Amniotic epithelial cell (primary cell): ENCODE data around the gene ZNF160.
"Not testable (repeated sequence)": the region's sequence is repeated elsewhere in the genome, so short reads cannot be mapped to it uniquely, and the experiment has no call there.

Experiments
- DNase-seq: peaks from one replicate; pipeline ENCODE4 v3.0.0-alpha.2; 2010; ENCODE audit warnings: low read depth

ZNF160 gene

DNA sequence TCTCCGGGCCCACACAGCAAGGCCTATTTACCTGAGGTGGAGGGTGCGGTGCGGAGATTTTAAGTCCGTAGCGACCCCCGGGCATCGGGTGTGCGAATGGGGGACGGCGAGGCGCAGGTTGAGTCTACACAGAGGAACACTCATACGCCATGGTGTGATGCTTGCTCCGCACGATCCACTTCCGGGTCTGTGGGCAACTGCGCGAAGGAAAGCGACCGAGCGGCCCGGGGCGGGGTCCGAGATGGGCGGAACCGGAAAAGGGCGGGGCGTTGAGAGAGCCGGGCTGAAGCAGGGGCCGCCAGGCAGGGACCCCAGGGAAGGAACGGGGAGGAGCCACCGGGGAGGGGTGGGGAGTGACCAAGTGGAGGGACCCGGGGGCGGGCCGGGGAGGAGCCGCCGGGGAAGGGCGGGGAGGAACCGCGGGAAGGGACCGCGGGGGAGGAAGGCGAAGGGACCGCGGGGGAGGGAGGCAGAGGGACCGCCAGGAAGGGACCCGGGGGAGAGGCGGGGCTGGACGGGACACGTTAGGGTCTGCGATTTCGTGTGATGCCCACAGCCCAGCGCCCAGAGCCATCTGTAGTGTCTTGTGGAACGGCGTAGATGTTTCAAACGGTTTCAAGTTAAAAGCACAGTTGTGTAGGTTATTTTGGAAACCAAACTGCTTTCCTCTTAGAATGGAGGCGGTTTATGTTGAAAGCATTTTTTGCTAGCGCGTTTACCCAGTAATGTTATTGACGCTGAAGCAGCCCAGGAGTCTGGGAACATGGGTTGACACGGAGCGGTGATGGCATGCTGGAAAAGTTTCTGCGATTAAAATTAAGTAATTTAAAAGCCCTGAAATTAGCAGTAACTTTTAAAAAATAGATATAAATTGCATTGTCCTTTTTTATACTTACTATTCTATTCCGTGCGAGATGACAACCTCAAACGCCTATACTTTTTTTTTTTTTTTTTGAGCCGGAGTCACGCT, at the start of gene ZNF160:
TSS of gene ZNF160 (minus strand) at position 189 of the 970 bp plus-strand sequence. CDS start 17,146 bp downstream, outside the sequence.
- peak; percentile 92 for DNase-seq

DNA sequence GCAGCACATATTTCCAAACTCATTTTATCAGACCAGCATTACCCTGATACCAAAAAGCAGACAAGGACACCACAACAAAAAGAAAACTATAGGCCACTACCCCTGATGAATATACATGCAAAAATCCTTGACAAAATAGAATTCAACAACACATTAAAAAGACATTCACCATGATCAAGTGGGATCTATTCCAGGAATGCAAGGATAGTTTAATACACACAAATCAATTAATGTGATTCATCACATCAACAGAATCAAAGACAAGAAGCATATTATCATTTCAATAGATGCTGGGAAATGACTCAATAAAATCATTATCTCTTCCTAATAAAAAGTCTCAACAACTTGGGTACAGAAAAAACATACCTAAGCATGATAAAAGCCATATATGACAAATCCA, 44.4 kb upstream of the ZNF160 start:
- peak; percentile 6 for DNase-seq

DNA sequence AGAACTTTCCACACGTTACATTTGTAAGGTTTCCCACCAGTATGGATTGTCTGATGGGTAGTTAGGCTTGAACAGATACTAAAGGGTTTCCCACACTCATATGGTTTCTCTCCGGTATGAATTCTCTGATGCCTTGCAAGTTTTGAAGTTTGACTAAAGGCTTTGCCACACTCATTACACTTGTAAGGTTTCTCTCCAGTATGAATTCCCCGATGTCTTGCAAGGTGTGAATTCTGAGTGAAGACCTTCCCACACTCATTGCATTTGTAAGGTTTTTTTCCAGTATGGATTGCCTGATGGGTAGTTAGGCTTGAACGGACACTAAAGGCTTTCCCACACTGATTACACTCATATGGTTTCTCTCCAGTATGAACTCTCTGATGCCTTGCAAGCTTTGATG, 37.1 kb upstream of the ZNF160 start:
- DNase-seq = no peak

DNA sequence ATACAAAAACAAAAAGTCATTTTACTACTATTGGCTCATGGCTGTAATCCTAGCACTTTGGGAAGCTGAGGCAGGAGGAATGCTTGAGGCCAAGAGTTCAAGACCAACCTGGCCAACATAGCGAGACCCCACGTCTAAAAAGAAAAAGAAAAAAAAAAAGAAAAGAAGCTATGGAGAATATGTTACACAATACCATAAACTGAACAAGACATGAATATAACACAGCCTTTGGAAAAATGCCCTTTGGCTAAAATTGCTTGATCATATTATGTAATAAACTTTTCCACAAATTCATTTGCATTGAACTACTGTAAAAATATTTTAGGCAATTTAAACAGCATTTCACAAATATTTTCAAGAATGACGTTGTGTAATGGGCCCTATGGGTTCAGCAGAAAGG, 33.2 kb upstream of the ZNF160 start:
- no peak for DNase-seq

DNA sequence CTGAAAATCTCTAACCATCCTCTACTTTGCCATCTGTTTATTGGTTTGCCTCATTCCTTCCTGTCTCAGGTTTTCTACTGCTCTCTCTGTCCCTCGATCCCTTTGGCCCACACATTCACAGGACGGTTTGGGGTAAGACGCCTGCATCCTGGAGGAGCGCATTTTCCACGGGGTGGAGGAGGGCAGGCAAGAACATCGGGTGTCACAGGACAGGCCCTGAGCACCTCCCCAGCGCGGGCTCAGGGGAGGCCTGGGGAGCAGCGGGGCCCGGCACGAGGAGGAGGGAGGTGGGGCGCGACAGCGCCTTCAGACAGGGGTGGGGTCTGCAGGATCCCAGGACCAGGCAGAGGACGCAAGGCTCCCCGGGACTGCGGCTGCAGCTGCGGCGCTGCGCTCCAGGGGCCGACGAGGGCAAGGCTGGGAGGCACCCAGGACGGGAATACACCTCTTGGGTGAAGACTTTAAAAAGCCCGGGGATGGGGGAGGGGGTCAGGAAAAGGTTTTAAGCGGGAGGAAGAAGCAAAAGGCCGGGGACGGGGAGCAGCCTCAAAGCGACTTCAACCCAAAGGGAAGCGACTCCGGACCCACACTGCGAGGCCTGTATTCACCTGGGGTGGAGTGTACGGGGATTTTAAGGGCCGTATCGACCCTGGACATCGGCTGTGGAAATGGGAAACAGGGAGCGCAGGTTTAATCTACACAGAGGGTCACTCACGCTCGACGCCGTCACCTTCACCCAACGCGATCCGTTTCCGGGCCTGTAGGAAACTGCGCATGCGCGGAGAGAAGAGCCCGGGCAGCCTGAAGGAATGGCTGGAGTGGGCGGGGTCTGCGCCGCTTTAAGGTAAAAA, 29.1 kb upstream of the ZNF160 start, which contains the start of gene ZNF415:
TSS of gene ZNF415 (minus strand) at position 770 of the 851 bp plus-strand sequence. CDS start 10,234 bp downstream, outside the sequence.
- peak; percentile 29 for DNase-seq

DNA sequence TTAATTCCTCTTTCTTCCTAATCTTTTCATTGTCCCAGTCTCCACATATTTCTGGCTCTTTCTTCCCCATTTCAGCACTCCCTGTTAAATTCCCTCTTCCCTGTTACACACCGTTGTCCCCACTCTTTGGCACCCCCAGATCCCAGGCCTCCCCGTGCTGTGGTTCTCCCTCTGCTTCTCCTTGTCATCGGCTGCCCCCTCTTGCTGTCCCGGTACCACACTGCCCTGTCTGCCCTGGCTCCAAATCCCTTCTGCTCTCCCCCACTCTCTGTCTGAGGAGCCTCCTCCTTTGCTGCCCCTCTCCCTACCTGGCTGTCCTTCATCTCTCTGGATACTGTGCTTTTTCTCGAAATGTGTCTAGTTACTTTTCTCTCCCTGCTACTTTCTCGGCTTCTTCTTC, 28.5 kb upstream of the ZNF160 start:
- DNase-seq = no peak

DNA sequence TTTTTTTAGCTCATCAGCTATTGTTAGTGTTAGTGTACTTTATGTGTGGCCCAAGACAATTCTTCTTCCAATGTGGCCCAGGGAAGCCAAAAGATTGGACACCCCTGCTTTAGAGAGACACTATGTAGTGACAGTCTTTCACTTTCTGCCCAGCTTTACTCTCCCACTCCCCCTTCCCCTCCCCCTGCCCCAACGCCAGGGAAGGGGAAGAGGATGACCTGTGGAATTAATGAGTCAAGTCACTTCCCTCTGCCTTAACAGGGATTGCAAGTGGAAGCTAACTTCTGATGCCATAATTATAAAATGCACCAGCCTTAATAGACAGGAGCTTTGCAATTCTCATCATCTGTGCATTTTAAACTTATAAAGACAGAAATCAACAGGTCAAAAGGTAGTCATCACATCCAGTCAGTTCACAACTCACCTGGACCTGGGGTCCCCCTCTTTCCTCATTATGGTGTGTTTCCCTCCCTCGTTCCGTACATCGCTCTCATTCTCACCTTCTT, 27.9 kb upstream of the ZNF160 start:
- no peak for DNase-seq

DNA sequence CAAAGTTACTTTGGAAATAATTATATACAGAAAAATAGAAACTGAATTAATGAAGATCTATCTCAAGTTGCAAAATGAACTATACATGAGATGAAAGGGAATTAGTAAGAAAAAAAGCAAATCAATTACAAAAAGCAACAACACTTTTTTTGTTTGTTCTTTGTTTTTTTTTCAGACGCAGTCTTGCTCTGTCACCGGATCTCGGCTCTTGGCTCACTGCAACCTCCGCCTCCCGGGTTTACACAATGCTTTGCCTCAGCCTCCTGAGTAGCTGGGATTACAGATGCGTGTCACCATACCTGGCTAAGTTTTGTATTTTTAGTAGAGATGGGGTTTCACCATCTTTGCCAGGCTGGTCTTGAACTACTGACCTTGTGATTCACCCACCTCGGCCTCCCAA, 27.3 kb upstream of the ZNF160 start:
- no peak for DNase-seq

DNA sequence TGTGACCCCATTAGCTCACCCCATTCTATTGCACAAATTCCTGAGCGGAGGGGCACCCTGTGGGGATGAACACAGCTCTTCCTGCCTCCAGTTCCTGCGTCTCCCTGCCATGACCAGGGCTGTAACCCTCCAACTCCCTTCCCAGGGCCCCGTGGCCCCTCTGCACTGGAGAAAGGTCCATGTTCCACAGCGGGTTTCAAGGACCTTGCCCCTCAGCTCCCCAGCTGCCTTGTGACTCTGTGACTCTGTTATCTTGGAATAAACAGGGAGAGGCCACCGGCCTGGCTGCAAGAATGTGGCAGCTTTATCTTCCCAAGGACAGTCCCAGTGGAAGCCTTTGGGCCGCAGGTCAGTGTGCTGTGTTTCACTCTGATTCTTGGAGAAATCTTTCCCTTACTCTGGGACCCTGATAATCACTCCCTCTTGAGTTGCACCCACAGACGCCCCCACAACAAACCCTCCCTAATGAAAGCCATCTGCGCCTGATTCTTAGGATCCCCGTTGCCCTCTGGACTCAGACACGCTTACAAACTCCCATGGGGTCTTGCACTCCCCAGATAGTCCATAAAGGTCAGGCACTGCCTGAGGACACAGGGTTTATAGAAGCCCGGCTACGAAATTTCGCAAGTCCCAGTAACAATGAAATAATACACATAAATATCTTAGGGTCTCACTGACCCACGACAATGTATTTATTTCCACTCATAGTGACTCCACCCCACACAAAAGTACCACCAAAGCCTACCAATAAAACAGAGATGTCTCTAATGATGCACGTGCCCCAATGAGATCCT, 23.7 kb upstream of the ZNF160 start:
- not testable (repeated sequence) for DNase-seq

DNA sequence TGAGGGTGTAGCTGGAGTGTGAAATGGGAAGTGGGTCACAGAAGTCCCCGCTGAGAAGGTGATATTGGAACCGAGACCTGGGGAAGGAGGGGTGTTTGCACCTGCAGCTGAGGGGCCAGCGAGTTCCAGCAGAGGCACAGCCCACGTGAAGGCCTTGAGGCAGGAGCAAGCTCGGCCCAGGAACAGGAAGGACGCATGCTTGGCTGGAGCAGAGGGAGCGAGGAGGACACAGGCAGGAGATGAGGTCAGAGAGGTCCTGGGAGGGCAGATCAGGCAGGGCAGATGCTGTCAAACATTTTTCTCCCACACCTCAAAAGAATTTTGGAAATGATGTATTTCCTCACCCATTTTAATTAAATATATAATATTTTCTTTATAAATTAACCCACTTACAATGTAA, 20.2 kb upstream of the ZNF160 start:
- no peak for DNase-seq

DNA sequence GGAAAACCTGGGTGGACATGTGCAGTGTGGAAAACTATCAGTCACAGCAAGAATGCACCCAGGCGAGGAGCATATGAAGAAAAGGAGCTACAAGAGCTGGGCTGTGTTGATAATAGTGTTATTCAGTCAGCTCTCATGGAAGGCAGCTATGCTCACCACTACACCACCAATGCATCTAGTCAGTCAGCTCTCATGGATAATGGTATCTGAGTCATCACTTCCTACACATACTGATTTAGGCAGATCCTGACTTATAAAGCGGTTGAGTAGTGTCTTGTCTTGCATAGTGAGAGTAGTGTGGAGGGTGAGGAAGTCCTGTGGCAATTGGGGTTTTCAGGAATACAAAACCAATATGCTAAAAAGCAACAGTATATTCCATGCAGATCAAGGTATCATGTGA, 9.1 kb upstream of the ZNF160 start:
- no peak for DNase-seq

DNA sequence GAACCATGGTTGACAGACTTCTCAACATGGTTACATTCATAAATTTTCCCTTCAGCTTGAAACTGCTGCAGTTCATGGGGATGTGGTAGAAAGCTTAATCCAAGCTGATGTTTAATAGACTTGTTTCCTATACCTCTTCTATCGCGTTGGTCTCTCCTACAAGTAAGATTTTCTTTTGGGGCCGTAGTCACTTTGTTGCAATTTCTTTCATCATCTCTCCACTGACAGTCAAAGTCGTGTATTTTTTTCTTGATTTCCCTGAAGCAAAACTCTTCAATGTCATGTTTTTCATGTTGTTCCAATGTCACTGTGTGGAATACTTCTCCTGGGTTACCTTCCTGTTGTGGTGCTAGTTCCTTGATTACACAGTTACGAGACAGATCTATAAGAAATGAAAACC, 6.3 kb upstream of the ZNF160 start:
- no peak for DNase-seq

DNA sequence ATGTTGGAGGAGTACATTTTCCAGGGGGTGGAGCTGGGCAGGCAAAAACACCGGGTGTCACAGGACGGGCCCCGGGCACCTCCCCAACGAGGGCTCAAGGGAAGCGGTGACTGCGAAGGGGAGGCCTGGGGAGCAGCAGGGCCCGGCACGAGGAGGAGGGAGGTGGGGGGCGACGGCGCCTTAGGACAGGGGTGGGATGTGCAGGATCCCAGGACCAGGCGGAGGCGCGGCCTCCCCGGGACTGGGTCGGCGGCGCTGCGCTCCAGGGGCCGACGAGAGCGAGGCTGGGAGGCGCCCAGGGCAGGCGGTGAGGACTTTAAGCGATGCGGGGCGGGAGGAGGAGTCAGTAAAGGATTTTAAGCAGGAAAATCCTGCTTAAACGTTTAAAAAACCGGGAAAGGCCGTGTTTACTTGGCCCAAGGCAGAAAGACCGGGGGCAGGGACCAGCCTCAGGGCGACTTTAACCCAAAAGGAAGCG, 427 bp downstream of the ZNF160 start:
- DNase-seq = peak; percentile 20

DNA sequence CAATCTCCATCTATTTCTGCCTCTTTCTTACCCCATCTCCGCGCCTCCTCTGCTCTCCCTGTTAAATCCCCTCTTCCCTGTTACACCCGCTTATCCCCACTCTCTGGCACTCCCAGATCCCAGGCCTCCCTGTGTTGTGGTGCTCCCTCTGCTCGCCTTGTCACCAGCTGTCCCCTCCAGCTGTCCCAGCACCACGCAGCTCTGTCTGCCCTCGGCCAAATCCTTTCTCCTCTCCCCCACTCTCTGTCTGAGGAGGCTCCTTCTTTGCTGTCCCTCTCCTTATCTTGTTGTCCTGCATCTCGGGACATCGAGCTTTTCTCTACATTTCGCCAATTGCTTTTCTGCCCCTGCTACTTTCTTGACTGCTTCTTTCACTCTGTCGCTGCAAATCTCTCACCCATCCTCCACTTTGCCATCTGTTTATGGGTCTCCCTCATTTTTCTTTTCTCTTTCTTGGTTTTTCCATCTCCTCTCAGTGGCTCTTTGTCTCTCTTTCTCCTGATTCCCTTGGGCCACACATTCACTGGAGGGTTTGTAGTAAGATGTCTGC, 941 bp downstream of the ZNF160 start:
- DNase-seq = peak; percentile 13

DNA sequence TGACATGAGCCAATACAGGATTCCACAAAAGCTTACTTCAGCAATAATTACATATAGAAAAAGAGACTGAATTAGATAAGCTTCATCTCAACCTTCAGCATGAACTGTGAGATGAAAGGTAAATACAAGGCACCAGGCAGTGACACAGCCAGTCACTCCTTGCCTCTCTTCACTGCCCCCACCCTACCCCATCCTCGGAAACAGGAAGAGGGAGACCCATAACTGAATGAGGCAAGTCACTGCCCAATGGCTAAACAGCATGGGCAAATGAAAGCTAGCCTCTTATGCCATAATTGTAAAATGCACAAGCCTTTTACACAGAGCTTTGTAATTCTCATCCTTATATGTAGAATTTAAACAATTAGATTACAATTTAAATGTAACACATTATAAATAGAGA, 1.7 kb downstream of the ZNF160 start:
- no peak for DNase-seq

DNA sequence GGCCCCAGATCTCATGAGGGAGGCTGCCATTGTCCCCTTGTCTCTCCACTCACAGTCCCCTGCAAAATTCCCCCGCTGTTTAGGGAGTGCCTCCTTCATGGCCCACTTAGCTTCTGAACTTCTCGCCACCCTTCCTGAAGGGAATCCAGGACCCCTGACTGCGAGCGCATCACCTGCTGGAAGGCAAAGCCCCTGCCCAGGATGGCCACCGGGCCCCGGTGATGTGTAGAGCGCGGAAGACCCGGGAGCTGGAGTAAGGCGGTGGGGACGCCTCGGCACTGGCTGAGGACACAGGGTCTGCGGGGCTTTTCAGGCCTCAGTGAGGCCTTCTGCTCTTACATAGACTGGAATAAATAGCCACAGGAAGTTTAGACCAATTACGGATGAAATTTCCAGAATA, 4.7 kb downstream of the ZNF160 start:
- DNase-seq = not testable (repeated sequence)

DNA sequence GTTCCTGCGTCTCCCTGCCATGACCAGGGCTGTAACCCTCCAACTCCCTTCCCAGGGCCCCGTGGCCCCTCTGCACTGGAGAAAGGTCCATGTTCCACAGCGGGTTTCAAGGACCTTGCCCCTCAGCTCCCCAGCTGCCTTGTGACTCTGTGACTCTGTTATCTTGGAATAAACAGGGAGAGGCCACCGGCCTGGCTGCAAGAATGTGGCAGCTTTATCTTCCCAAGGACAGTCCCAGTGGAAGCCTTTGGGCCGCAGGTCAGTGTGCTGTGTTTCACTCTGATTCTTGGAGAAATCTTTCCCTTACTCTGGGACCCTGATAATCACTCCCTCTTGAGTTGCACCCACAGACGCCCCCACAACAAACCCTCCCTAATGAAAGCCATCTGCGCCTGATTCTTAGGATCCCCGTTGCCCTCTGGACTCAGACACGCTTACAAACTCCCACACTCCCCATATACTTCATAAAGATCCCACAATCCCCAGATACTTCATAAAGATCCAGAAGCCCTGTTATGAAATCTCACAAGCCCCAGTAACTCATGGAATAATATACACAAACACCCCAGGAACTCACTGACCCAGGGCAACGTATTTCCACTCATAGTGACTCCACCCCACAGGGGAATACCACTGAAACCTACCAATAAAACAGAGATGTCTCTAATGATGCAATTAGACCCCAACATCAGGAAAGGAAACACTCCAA, 6.1 kb downstream of the ZNF160 start:
- DNase-seq = not testable (repeated sequence)

DNA sequence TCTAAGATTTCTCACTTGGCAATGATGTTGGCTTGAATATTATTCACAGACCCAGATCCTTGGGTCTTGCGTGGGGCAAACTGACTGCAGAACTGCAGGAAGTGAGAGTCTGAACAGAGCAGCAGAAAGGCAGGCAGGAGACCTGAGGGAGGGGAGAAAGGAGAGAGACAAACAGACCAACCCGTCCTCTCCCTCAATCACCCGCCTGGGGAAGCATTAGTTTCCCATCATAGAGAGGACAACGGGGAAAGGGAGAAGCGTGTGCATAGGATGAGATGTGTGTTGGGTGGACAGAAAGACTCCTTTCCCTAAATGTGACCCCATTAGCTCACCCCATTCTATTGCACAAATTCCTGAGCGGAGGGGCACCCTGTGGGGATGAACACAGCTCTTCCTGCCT, 6.6 kb downstream of the ZNF160 start:
- not testable (repeated sequence) for DNase-seq

DNA sequence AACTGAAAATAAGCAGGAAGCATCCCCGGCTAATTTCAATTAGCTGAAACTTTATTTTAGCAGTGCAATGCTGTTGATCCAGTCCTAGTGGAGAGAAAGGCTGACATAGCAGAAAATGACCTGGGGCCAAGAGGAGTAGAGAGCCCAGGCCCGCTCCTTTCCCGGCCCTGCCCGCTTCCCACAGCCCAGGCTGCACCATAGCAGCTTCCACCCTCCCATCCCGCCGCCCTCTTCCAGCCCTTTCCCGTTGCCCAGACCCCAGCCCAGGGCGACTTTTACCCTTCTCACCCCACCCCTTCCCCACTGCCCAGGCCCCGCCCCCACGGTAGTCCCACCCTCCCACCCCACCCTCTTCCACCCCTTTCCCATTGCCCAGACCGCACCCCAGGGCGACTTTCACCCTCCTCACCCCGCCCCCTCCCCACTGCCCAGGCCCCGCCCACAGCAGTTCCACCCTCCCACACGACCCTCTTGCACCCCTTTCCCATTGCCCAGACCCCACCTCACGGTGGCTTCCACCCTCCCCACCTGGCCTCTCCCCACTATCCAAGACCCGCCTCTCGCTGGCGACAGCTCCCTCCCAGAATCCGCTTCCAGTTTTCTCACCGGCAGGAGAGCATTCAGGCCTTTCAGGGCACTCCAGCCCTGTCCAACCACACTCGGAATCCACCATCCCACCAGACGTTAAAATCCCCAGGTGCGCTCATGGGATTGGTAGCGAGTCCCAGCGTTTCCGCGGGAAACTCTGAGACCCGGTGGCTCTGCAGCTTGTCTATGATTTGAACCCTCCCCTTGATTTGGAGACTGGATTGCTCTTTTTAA, 8.3 kb downstream of the ZNF160 start:
- DNase-seq = no peak

DNA sequence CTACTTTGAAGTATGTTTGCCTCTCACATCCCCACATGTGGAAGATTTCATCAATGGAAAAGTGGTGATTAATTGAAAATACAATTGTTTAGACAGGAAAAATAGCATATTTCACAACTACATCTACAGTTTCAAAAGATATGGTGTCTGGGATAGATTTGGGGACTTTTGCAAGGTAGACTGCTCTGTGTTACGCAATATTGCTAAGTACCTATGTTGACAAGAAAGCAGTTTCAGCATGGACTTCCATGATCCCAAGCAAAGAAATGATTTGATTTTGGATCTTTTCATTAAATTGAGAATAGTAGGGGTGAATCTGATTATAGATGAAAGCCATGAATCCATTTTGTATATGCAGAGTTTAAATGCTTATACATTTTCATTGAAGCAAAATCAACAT, 10.5 kb downstream of the ZNF160 start:
- DNase-seq = no peak
